GM19467 (cell line): ENCODE data around the gene MPV17L2.

Experiments used
- ATAC-seq: cut with Tn5 transposase; IDR thresholded peaks from one replicate; pipeline ENCODE4 v1.9.1; 2021; ENCODE audit warnings: mild to moderate bottlenecking, moderate library complexity; ENCODE audit not compliant: unreplicated experiment

Gene MPV17L2

GRCh38 chr19:18232540-18233223, 39.7 kb downstream of the MPV17L2 start:
- no peak for ATAC-seq

GRCh38 chr19:18233224-18233825, 40.3 kb downstream of the MPV17L2 start:
- ATAC-seq: no peak

- ATAC-seq: no peak
Observed at GRCh38 chr19:18234194-18234593, 41.2 kb downstream of the MPV17L2 start.

GRCh38 chr19:18239303-18239702, 46.3 kb downstream of the MPV17L2 start:
- ATAC-seq: no peak

- ATAC-seq: no peak
Observed at GRCh38 chr19:18245297-18245696, 52.3 kb downstream of the MPV17L2 start.
